H9 (cell line): ENCODE data around the gene PSMD10. TPM values are rescaled to one million over a fixed set of nuclear protein-coding genes. Genes with fewer than 3 reads are reported as not detected.

Source experiments
- DNase-seq: peaks from one replicate; pipeline ENCODE4 v3.0.0-alpha.2; 2017
- H2AFZ ChIP-seq: one replicate; pipeline ENCODE4 v1.6.1; 2013; ENCODE audit warnings: mild to moderate bottlenecking, low read length, control low read depth, moderate library complexity
- H2AK5ac ChIP-seq: 2 replicates; pipeline ENCODE4 v1.6.1; 2013; ENCODE audit warnings: low read length, control low read depth, mixed read lengths; ENCODE audit not compliant: insufficient read length
- H2BK120ac ChIP-seq: one replicate; pipeline ENCODE4 v1.6.1; 2013; ENCODE audit warnings: low read depth, mild to moderate bottlenecking, low read length, control low read depth, inconsistent platforms; ENCODE audit not compliant: poor library complexity, severe bottlenecking
- H2BK12ac ChIP-seq: 2 replicates; pipeline ENCODE4 v1.6.1; 2013; ENCODE audit warnings: low read length, control low read depth, mixed read lengths, low read depth; ENCODE audit not compliant: insufficient read length
- H2BK15ac ChIP-seq: 2 replicates; pipeline ENCODE4 v1.6.1; 2013; ENCODE audit warnings: low read depth, low read length, control low read depth
- H2BK20ac ChIP-seq: one replicate; pipeline ENCODE4 v1.6.1; 2013; ENCODE audit warnings: low read depth, mild to moderate bottlenecking, low read length, control low read depth, inconsistent platforms; ENCODE audit not compliant: poor library complexity, severe bottlenecking
- H2BK5ac ChIP-seq: 2 replicates; pipeline ENCODE4 v1.6.1; 2013; ENCODE audit warnings: low read length, control low read depth, mixed read lengths; ENCODE audit not compliant: insufficient read length
- H3K14ac ChIP-seq: 2 replicates; pipeline ENCODE4 v1.6.1; 2013; ENCODE audit warnings: low read length, control low read depth; ENCODE audit not compliant: insufficient read depth
- H3K18ac ChIP-seq: 2 replicates; pipeline ENCODE4 v1.6.1; 2013; ENCODE audit warnings: low read depth, mild to moderate bottlenecking, mixed read lengths, low read length, control low read depth; ENCODE audit not compliant: insufficient read length
- H3K23ac ChIP-seq: 2 replicates; pipeline ENCODE4 v1.6.1; 2013; ENCODE audit warnings: low read length, control low read depth, mixed read lengths, low read depth; ENCODE audit not compliant: insufficient read length
- H3K23me2 ChIP-seq: 2 replicates; pipeline ENCODE4 v1.6.1; 2013; ENCODE audit warnings: low read depth, mild to moderate bottlenecking, mixed read lengths, low read length, control low read depth; ENCODE audit not compliant: insufficient read length, poor library complexity, severe bottlenecking
- H3K27ac ChIP-seq: 2 replicates; pipeline ENCODE4 v1.5.1; 2013; ENCODE audit warnings: low read length, control low read depth, mixed read lengths, low read depth; ENCODE audit not compliant: insufficient read length
- H3K27me3 ChIP-seq: 2 replicates; pipeline ENCODE4 v1.6.1; 2013; ENCODE audit warnings: low read length, control low read depth, inconsistent platforms; ENCODE audit not compliant: insufficient read depth
- H3K4ac ChIP-seq: 2 replicates; pipeline ENCODE4 v1.6.1; 2013; ENCODE audit warnings: low read depth, mild to moderate bottlenecking, control low read depth, inconsistent platforms, low read length, moderate library complexity
- H3K4me1 ChIP-seq: 2 replicates; pipeline ENCODE4 v1.6.1; 2013; ENCODE audit warnings: low read length, control low read depth, inconsistent platforms; ENCODE audit not compliant: insufficient read depth
- H3K4me2 ChIP-seq: 2 replicates; pipeline ENCODE4 v1.6.1; 2013; ENCODE audit warnings: low read length, control low read depth, mixed read lengths; ENCODE audit not compliant: insufficient read length, insufficient read depth
- H3K56ac ChIP-seq: 2 replicates; pipeline ENCODE4 v1.6.1; 2013; ENCODE audit warnings: low read depth, mild to moderate bottlenecking, mixed read lengths, low read length, control low read depth; ENCODE audit not compliant: insufficient read length
- H3K79me1 ChIP-seq: 2 replicates; pipeline ENCODE4 v1.6.1; 2013; ENCODE audit warnings: low read depth, mild to moderate bottlenecking, moderate library complexity, low read length, control low read depth, inconsistent platforms; ENCODE audit not compliant: insufficient read depth, poor library complexity, severe bottlenecking
- H3K79me2 ChIP-seq: 2 replicates; pipeline ENCODE4 v1.6.1; 2013; ENCODE audit warnings: low read length, control low read depth, inconsistent platforms; ENCODE audit not compliant: insufficient read depth
- H3K9ac ChIP-seq: 2 replicates; pipeline ENCODE4 v1.6.1; 2013; ENCODE audit warnings: low read length, control low read depth, mixed read lengths; ENCODE audit not compliant: insufficient read length; ENCODE audit errors: extremely low read depth
- H3K9me3 ChIP-seq: one replicate; pipeline ENCODE4 v1.6.1; 2013; ENCODE audit warnings: low read depth, low read length, inconsistent platforms; ENCODE audit not compliant: control insufficient read depth
- H3T11ph ChIP-seq: one replicate; pipeline ENCODE4 v1.6.1; 2013; ENCODE audit warnings: mild to moderate bottlenecking, low read length, control low read depth, inconsistent platforms
- H4K20me1 ChIP-seq: one replicate; pipeline ENCODE4 v1.6.1; 2013; ENCODE audit not compliant: control insufficient read depth, insufficient read length, insufficient read depth
- H4K5ac ChIP-seq: 2 replicates; pipeline ENCODE4 v1.6.1; 2013; ENCODE audit warnings: low read depth, mild to moderate bottlenecking, mixed read lengths, low read length, control low read depth; ENCODE audit not compliant: insufficient read length
- H4K8ac ChIP-seq: replicated peaks from 2 replicates; pipeline ENCODE4 v1.6.1; 2013; ENCODE audit warnings: low read length, control low read depth, mixed read lengths, low read depth; ENCODE audit not compliant: insufficient read length
- H4K91ac ChIP-seq: 2 replicates; pipeline ENCODE4 v1.6.1; 2013; ENCODE audit warnings: low read depth, mild to moderate bottlenecking, moderate library complexity, mixed read lengths, low read length, control low read depth; ENCODE audit not compliant: insufficient read length
- H3K27ac Mint-ChIP-seq, 3 experiments: 2 replicates in 2 of 3; 3 replicates in 1 of 3; pipeline ENCODE4 v1.8.0; 2020 to 2021; ENCODE audit warnings: mixed read lengths in 3 of 3, mild to moderate bottlenecking in 1 of 3, moderate library complexity in 1 of 3
- H3K27me3 Mint-ChIP-seq: 2 replicates; pipeline ENCODE4 v1.8.0; 2021; ENCODE audit warnings: low read depth, mild to moderate bottlenecking, moderate library complexity, mixed read lengths
- H3K36me3 Mint-ChIP-seq, 3 experiments: 2 replicates in 2 of 3; 3 replicates in 1 of 3; pipeline ENCODE4 v1.8.0; 2020 to 2021; ENCODE audit warnings: low read depth in 3 of 3, mixed read lengths in 3 of 3; ENCODE audit not compliant: insufficient read depth in 1 of 3
- H3K4me1 Mint-ChIP-seq, 2 experiments: 2 replicates each; pipeline ENCODE4 v1.8.0; 2020; ENCODE audit warnings: mixed read lengths in 2 of 2
- H3K4me3 Mint-ChIP-seq, 2 experiments: 2 replicates in 1 of 2; 3 replicates in 1 of 2; pipeline ENCODE4 v1.8.0; 2020 to 2021; ENCODE audit warnings: mild to moderate bottlenecking in 2 of 2, mixed read lengths in 2 of 2, moderate library complexity in 1 of 2
- H3K9me3 Mint-ChIP-seq, 2 experiments: 2 replicates in 1 of 2; 3 replicates in 1 of 2; pipeline ENCODE4 v1.8.0; 2020; ENCODE audit warnings: mild to moderate bottlenecking in 2 of 2, mixed read lengths in 2 of 2, moderate library complexity in 1 of 2
- CTCF ChIP-seq: fragments of 200-600 bp; sonication (generic); conservative IDR thresholded peaks from 3 replicates; pipeline ENCODE4 v1.8.0; 2021; ENCODE audit warnings: antibody characterized with exemption, mild to moderate bottlenecking
- WGBS: extraction: QIAGEN DNeasy Blood & Tissue Kit; methylation state at CpG from one replicate; pipeline ENCODE4 v1.1.7; 2013; ENCODE audit warnings: missing lambda C conversion rate, low lambda C conversion rate, mixed read lengths; ENCODE audit not compliant: insufficient read length; ENCODE audit errors: extremely low coverage; 5-methylcytosine and 5-hydroxymethylcytosine counted together
- total RNA-seq: library from RNA; stranded (reverse); gene quantifications from 2 replicates; pipeline ENCODE4 v1.2.1, GENCODE V29; 2021

PSMD10 gene
- total RNA-seq, 1 experiment from 2014 or later, result 93.9 TPM

GRCh38 chrX:108072746-108073145, 18.6 kb downstream of the PSMD10 start:
- H3K4ac ChIP-seq, result no peak overlapping the region
- no peak for TF ChIP-seq CTCF
- no peaks in the 10 kb centered on the region for H3K4me1 Mint-ChIP-seq
- no CpG with 5 or more reads among the region's 5 CpGs for WGBS
- no peak overlapping the region for H4K91ac ChIP-seq
- no peak overlapping the region for H4K5ac ChIP-seq
- no peak overlapping the region for H2BK20ac ChIP-seq
- H3K27me3 Mint-ChIP-seq, result peaks cover 2% of the 10 kb centered on the region
- no peak overlapping the region for H3K4me2 ChIP-seq
- H3K79me2 ChIP-seq, result no peaks in the 10 kb centered on the region
- no peaks in the 10 kb centered on the region for H3K4me1 ChIP-seq
- H2BK120ac ChIP-seq, result no peak overlapping the region
- no peaks in the 10 kb centered on the region for H3K23me2 ChIP-seq
- H3T11ph ChIP-seq, result no peak overlapping the region
- H4K20me1 ChIP-seq, result no peaks in the 10 kb centered on the region
- H3K9me3 Mint-ChIP-seq, result no peaks in the 10 kb centered on the region
- no peak overlapping the region for H3K56ac ChIP-seq
- H2BK15ac ChIP-seq, result no peak overlapping the region
- no peak overlapping the region for H2AK5ac ChIP-seq
- H3K36me3 Mint-ChIP-seq, result no peaks in the 10 kb centered on the region
- no peak overlapping the region for H2AFZ ChIP-seq
- H3K9me3 ChIP-seq, result no peaks in the 10 kb centered on the region
- H3K4me3 Mint-ChIP-seq, result no peak overlapping the region
- no peak overlapping the region for H3K27ac ChIP-seq
- no peak overlapping the region for H3K27ac Mint-ChIP-seq
- no peak for DNase-seq
- H3K79me1 ChIP-seq, result no peaks in the 10 kb centered on the region
- no peak overlapping the region for H3K14ac ChIP-seq
- H2BK5ac ChIP-seq, result no peak overlapping the region
- no peak overlapping the region for H3K18ac ChIP-seq
- no peak overlapping the region for H3K9ac ChIP-seq
- no peak overlapping the region for H2BK12ac ChIP-seq
- H4K8ac ChIP-seq, result no peak overlapping the region
- H3K27me3 ChIP-seq, result no peaks in the 10 kb centered on the region
- no peak overlapping the region for H3K23ac ChIP-seq
